PC-9 (cell line): ENCODE results near the gene MFAP2. TPM values are rescaled to one million over a fixed set of nuclear protein-coding genes. Genes with fewer than 3 reads are reported as not detected.

Source experiments
- BruUV-seq: library from RNA; stranded (reverse); fragments of 400-500 nt; replicated peaks from 2 replicates; lab custom pipeline; 2021; lab: Mats Ljungman, UMichigan
- CTCF ChIA-PET: fragments of 300-600 bp; sonication (Branson Sonifier 250); formaldehyde crosslinking; loops from one replicate; lab custom pipeline; 2022; ENCODE audit warnings: antibody characterized with exemption; lab: Charles Lee
- POLR2A ChIA-PET: fragments of 300-600 bp; sonication (Branson Sonifier 250); formaldehyde crosslinking; loops from one replicate; lab custom pipeline; 2022; ENCODE audit warnings: antibody characterized with exemption; ENCODE audit not compliant: unreplicated experiment; lab: Charles Lee
- DNase-seq, 2 experiments: peaks; one replicate each; pipeline versions ENCODE4 v3.0.0 to v3.0.0-alpha.2; 2015 to 2022; ENCODE audit warnings: mixed read lengths in 1 of 2
- H2AFZ ChIP-seq: fragments of 200-600 bp; sonication (generic); 2 replicates; pipeline ENCODE4 v1.8.1; 2017; ENCODE audit warnings: antibody characterized with exemption
- H3F3A ChIP-seq: fragments of 200-600 bp; sonication (generic); 2 replicates; pipeline ENCODE4 v1.8.1; 2017; ENCODE audit warnings: antibody characterized with exemption, mild to moderate bottlenecking, low read depth; ENCODE audit not compliant: insufficient read depth
- H3K27ac ChIP-seq: fragments of 200-600 bp; sonication (generic); 2 replicates; pipeline ENCODE4 v1.6.1; 2016; ENCODE audit warnings: mixed run types
- H3K27me3 ChIP-seq: fragments of 200-600 bp; sonication (generic); 2 replicates; pipeline ENCODE4 v1.6.1; 2016; ENCODE audit warnings: low read depth, mixed run types; ENCODE audit not compliant: insufficient read depth
- H3K36me3 ChIP-seq: fragments of 200-600 bp; sonication (generic); 2 replicates; pipeline ENCODE4 v1.6.1; 2016; ENCODE audit warnings: low read depth, mixed run types
- H3K4me1 ChIP-seq: fragments of 200-600 bp; sonication (generic); replicated peaks from 2 replicates; pipeline ENCODE4 v1.6.1; 2016; ENCODE audit warnings: mixed run types; ENCODE audit not compliant: insufficient read depth
- H3K4me2 ChIP-seq: fragments of 200-600 bp; sonication (generic); 2 replicates; pipeline ENCODE4 v1.6.1; 2017; ENCODE audit warnings: mixed run types
- H3K4me3 ChIP-seq: fragments of 200-600 bp; sonication (generic); 2 replicates; pipeline ENCODE4 v1.6.1; 2016; ENCODE audit warnings: mixed run types
- H3K79me2 ChIP-seq: fragments of 200-600 bp; sonication (generic); 2 replicates; pipeline ENCODE4 v1.6.1; 2017; ENCODE audit warnings: low read depth, mixed run types
- H3K9me2 ChIP-seq: fragments of 200-600 bp; sonication (generic); 2 replicates; pipeline ENCODE4 v1.8.1; 2017; ENCODE audit warnings: mild to moderate bottlenecking; ENCODE audit not compliant: insufficient read depth
- H3K9me3 ChIP-seq: fragments of 200-600 bp; sonication (generic); 2 replicates; pipeline ENCODE4 v1.8.1; 2016; ENCODE audit warnings: low read depth; ENCODE audit not compliant: insufficient read depth
- H4K20me1 ChIP-seq: fragments of 200-600 bp; sonication (generic); 2 replicates; pipeline ENCODE4 v1.8.1; 2017; ENCODE audit not compliant: insufficient read depth
- CTCF ChIP-seq: fragments of 200-600 bp; sonication (generic); conservative IDR thresholded peaks from 2 replicates; pipeline ENCODE4 v1.6.1; 2017; ENCODE audit warnings: mixed run types, antibody characterized with exemption, mild to moderate bottlenecking, moderate library complexity
- EZH2 ChIP-seq: fragments of 200-600 bp; sonication (generic); IDR thresholded peaks from 2 replicates; pipeline ENCODE4 v1.8.0; 2017; ENCODE audit warnings: antibody characterized with exemption, low read depth
- intact Hi-C: fragments of 100-400 bp; cut with micrococcal nuclease; formaldehyde crosslinking; loops from one replicate; pipeline ENCODE4 v1.10.0; 2022; ENCODE audit not compliant: unreplicated experiment
- total RNA-seq: library from RNA; stranded (reverse); gene quantifications from 2 replicates; pipeline ENCODE4 v1.2.3, GENCODE V29; 2021

Gene MFAP2
- total RNA-seq, 1 experiment from 2014 or later: 6.3 TPM

GRCh38 chr1:16976966-16977365, 3.5 kb downstream of the MFAP2 start:
- H3K27ac ChIP-seq: no peak overlapping the region
- H3K4me3 ChIP-seq: no peak overlapping the region
- no peaks in the 10 kb centered on the region for H3K27me3 ChIP-seq
- intact Hi-C loops: no loop called here
- ChIA-PET CTCF (no interaction called here), POLR2A (no interaction called here)
- H3K9me2 ChIP-seq: no peaks in the 10 kb centered on the region
- no peaks in the 10 kb centered on the region for H3K9me3 ChIP-seq
- no peak overlapping the region for H3K4me2 ChIP-seq
- no peak for DNase-seq
- H4K20me1 ChIP-seq: no peaks in the 10 kb centered on the region
- H3F3A ChIP-seq: no peaks in the 10 kb centered on the region
- no peak overlapping the region for H2AFZ ChIP-seq
- H3K79me2 ChIP-seq: no peaks in the 10 kb centered on the region
- no peaks in the 10 kb centered on the region for H3K36me3 ChIP-seq
- TF ChIP-seq CTCF: no peak
- no peak for TF ChIP-seq EZH2
- no TSS peak for BruUV-seq
- H3K4me1 ChIP-seq: no peaks in the 10 kb centered on the region

DNA sequence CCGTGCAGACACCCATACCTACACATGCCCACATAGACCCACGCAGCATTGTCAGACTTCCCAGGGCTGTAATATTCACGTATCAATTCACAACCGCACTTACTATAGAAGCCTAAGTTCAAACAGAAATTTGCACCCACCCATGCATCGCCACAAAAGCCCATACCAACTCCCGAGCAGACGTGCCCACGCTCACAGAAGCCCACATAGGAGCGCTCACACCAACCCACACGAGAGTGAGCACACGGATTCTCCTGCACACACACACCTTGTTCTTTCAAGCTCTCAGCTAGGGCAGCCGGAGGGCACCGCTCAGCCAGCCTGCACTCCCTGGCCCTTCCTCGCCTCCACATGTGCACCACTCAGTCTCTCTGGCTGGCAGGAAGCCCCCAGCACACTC, 4.6 kb downstream of the MFAP2 start:
- no peak for DNase-seq
- Histone ChIP-seq H3K79me2 (no peaks in the 10 kb centered on the region), H3K36me3 (no peaks in the 10 kb centered on the region), H3K27me3 (no peaks in the 10 kb centered on the region), H3K9me3 (no peaks in the 10 kb centered on the region), H3K4me3 (no peak overlapping the region), H3K4me1 (no peaks in the 10 kb centered on the region), H3F3A (no peaks in the 10 kb centered on the region), H3K27ac (no peak overlapping the region), H3K9me2 (no peaks in the 10 kb centered on the region), H4K20me1 (no peaks in the 10 kb centered on the region), H3K4me2 (no peak overlapping the region), H2AFZ (no peak overlapping the region)
- TF ChIP-seq CTCF: no peak
- no peak for TF ChIP-seq EZH2
- ChIA-PET POLR2A (no interaction called here), CTCF (no interaction called here)
- intact Hi-C loops: no loop called here
- BruUV-seq: no TSS peak

DNA sequence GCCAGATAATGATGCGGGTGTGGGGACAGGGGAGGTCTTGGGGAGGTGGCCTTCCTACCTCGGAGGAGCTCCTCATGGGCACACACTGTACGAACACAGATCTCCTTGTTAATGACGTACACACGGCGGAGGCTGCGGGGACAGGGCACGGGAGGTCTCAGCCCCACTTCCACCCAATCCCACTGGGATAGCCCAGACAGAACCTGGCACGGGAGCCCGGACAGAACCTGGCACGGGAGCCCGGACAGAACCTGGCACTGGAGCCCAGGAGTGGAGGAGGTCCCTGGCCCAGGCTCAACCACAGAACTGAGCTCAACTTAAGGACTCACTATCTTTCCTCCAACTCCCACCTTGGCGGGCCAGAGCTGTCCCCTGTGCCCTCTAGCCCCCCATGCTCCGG, 5.2 kb downstream of the MFAP2 start:
- Histone ChIP-seq H4K20me1 (no peaks in the 10 kb centered on the region), H3K9me3 (no peaks in the 10 kb centered on the region), H3F3A (no peaks in the 10 kb centered on the region), H3K4me1 (no peaks in the 10 kb centered on the region), H3K27ac (no peak overlapping the region), H3K4me3 (no peak overlapping the region), H3K27me3 (no peaks in the 10 kb centered on the region), H2AFZ (no peak overlapping the region), H3K79me2 (no peaks in the 10 kb centered on the region), H3K9me2 (no peaks in the 10 kb centered on the region), H3K4me2 (no peak overlapping the region), H3K36me3 (no peaks in the 10 kb centered on the region)
- intact Hi-C loops: no loop called here
- POLR2A ChIA-PET: no interaction called here
- DNase-seq: no peak
- CTCF ChIA-PET: no interaction called here
- BruUV-seq: no TSS peak
- TF ChIP-seq CTCF: no peak
- TF ChIP-seq EZH2: no peak
